ENCODE data around the gene KBTBD4. TPM values are rescaled to one million over a fixed set of nuclear protein-coding genes. Genes with fewer than 3 reads are reported as not detected.
A peak's percentile ranks its signal among the peaks of the same experiment; 100 is the strongest.

The KBTBD4 gene
- 41.6 TPM for polyA plus RNA-seq

DNA sequence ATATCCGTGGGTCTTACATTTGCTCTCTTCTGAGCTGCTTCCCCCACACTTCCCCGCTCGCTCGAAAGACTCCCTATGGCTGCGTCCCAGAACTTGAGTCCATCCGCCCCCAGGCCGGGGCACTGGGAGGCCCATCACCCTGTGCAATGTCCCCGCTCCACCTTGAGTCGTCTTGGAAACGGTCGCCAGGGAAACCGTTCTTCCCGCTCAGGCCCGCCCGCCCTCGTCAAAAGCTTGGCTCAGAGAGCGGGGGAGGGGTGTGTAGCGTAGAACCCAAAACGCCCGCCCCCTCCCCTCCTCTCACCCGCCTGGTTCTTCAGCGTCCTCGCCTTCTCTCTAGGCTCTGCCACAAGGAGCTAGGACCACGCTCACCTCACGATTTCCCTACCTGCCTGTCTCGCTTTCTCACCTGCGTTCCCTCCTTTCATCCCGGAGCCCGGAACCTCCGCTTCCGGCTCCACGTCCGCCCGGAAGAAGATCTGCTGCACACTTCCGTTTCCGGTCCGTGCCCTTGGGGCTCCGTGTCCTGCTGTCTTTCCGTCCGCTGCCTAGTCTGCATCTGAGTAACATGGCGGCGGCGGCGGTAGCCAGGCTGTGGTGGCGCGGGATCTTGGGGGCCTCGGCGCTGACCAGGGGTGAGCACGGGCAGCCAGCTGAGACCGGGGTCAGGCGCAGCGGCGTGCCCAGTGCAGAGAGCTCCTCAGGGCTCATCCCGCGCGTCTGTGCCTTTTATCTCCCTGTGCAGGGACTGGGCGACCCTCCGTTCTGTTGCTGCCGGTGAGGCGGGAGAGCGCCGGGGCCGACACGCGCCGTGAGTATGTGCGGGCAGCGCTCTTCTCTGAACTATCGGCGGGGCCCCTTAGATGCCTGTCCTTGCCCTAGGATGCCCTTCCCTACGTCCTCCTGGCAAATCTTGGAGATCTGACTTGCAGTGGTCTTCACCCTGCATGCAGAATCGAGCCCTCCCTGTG lies at the start of gene KBTBD4, which contains the start of gene NDUFS3:
Gene KBTBD4 (minus strand): TSS at position 447 of the 971 bp plus-strand sequence. CDS start 19 bp downstream, at position 428.
Gene NDUFS3 (plus strand): TSS at position 551 of the 971 bp plus-strand sequence. CDS start 18 bp downstream, at position 569.
- H3K36me3 Mint-ChIP-seq = peaks cover 8% of the 10 kb centered on the region
- no peaks in the 10 kb centered on the region for H3K9me3 Mint-ChIP-seq
- peaks cover 2% of the 10 kb centered on the region for H3K27me3 Mint-ChIP-seq
- H3K4me1 Mint-ChIP-seq = peaks cover 14 to 35% (median 20%) of the 10 kb centered on the region in 3 donors
- peak within 1 kb of the TSS; percentile 67 to 99 (median 99) for H3K27ac Mint-ChIP-seq
- peak within 1 kb of the TSS; percentile 91 to 100 (median 100) for H3K4me3 Mint-ChIP-seq

DNA sequence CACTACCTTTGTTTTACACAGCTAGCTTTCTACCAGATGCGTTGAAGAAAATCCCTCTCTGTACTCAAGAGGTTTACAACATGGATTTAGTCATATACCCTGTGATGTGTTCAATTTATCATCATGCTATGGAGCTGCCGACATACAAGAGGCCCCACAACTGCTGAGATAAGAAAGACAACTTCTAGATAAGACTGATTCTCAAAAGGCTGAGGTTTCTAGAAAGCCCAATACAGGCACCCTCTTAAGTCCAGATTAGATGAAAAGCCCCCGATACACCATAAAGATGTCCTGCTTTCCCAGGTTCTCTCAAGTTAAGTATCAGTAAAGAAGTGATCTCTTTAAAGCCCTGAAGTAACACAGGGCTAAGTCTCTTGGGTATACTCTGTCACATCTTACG lies 49.3 kb upstream of the KBTBD4 start:
- Mint-ChIP-seq H3K4me1 (no peaks in the 10 kb centered on the region), H3K27me3 (no peaks in the 10 kb centered on the region), H3K27ac (no peak overlapping the region), H3K4me3 (no peak overlapping the region), H3K9me3 (no peaks in the 10 kb centered on the region), H3K36me3 (peaks cover 12% of the 10 kb centered on the region)

DNA sequence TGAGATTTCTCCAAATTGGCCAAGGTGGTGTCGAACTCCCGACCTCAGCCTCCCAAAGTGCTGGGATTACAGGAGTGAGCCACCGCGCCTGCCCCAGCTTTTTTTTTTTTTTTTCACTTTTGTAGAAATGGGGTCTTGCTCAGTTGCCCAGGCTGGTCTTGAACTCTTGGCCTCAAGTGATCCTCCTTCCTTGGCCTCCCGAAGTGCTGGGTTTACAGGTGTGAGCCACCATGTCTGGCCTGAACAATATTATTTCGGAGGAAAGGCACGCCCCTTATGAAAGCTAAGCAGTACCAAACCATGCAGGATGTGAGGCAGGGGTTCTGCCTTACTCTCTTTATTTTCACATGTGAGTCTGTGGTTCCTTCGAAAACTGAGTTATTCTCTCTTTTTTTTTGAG lies 47.5 kb upstream of the KBTBD4 start:
- Mint-ChIP-seq H3K27me3 (no peaks in the 10 kb centered on the region), H3K27ac (no peak overlapping the region), H3K36me3 (peaks cover 6% of the 10 kb centered on the region), H3K9me3 (no peaks in the 10 kb centered on the region), H3K4me1 (no peaks in the 10 kb centered on the region), H3K4me3 (no peak overlapping the region)

GRCh38 chr11:47620836-47621378 lies 42.1 kb upstream of the KBTBD4 start:
- Mint-ChIP-seq H3K36me3 (no peaks in the 10 kb centered on the region), H3K27ac (no peak overlapping the region), H3K27me3 (no peaks in the 10 kb centered on the region), H3K4me1 (peaks cover 0 to 7% (median 0%) of the 10 kb centered on the region in 3 donors), H3K4me3 (no peak overlapping the region), H3K9me3 (no peaks in the 10 kb centered on the region)

GRCh38 chr11:47617417-47617809 lies 38.6 kb upstream of the KBTBD4 start:
- peaks cover 0 to 7% (median 0%) of the 10 kb centered on the region in 3 donors for H3K4me1 Mint-ChIP-seq
- H3K27ac Mint-ChIP-seq = no peak overlapping the region
- H3K36me3 Mint-ChIP-seq = peaks cover 2% of the 10 kb centered on the region
- no peaks in the 10 kb centered on the region for H3K27me3 Mint-ChIP-seq
- no peak overlapping the region for H3K4me3 Mint-ChIP-seq
- H3K9me3 Mint-ChIP-seq = no peaks in the 10 kb centered on the region

GRCh38 chr11:47616726-47617416 lies 38.1 kb upstream of the KBTBD4 start:
- Mint-ChIP-seq H3K27ac (peak overlapping the region in 1 of 3 donors; percentile 57), H3K4me1 (peaks cover 1 to 8% (median 2%) of the 10 kb centered on the region in 3 donors), H3K36me3 (peaks cover 2% of the 10 kb centered on the region), H3K9me3 (no peaks in the 10 kb centered on the region), H3K27me3 (no peaks in the 10 kb centered on the region), H3K4me3 (no peak overlapping the region)

DNA sequence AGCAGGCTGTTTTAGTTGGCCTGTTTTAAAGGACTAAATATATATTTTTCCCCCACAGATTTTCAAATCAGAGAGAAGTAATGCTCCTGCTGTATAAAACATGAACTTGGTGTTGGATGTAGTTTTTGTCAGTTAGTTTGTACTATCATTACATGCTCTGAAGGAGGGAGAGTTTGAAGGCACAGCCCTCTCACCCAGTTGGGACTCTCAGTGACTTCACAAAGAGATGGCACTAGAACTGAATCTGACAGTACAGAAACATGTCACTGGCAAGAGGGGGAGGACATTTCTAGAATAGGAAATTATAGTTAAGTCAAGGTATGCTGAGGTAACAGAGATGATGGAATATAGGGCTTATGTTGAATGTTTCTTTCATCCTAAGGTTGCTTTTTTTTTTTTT lies 36.5 kb upstream of the KBTBD4 start:
- Mint-ChIP-seq H3K36me3 (peaks cover 2% of the 10 kb centered on the region), H3K9me3 (no peaks in the 10 kb centered on the region), H3K4me3 (no peak overlapping the region), H3K27me3 (no peaks in the 10 kb centered on the region), H3K27ac (no peak overlapping the region), H3K4me1 (peaks cover 8 to 21% (median 9%) of the 10 kb centered on the region in 3 donors)

GRCh38 chr11:47611348-47611794 lies 32.6 kb upstream of the KBTBD4 start:
- Mint-ChIP-seq H3K4me1 (peaks cover 8 to 14% (median 9%) of the 10 kb centered on the region in 3 donors), H3K4me3 (peak overlapping the region in 2 of 4 donors; percentile 85 to 89), H3K27ac (peak overlapping the region in 2 of 3 donors; percentile 8 to 22), H3K27me3 (no peaks in the 10 kb centered on the region), H3K36me3 (peaks cover 7% of the 10 kb centered on the region), H3K9me3 (no peaks in the 10 kb centered on the region)

GRCh38 chr11:47609675-47610074 lies 30.9 kb upstream of the KBTBD4 start:
- H3K27ac Mint-ChIP-seq = no peak overlapping the region
- no peak overlapping the region for H3K4me3 Mint-ChIP-seq
- peaks cover 12% of the 10 kb centered on the region for H3K36me3 Mint-ChIP-seq
- no peaks in the 10 kb centered on the region for H3K27me3 Mint-ChIP-seq
- peaks cover 8 to 14% (median 9%) of the 10 kb centered on the region in 3 donors for H3K4me1 Mint-ChIP-seq
- H3K9me3 Mint-ChIP-seq = no peaks in the 10 kb centered on the region

DNA sequence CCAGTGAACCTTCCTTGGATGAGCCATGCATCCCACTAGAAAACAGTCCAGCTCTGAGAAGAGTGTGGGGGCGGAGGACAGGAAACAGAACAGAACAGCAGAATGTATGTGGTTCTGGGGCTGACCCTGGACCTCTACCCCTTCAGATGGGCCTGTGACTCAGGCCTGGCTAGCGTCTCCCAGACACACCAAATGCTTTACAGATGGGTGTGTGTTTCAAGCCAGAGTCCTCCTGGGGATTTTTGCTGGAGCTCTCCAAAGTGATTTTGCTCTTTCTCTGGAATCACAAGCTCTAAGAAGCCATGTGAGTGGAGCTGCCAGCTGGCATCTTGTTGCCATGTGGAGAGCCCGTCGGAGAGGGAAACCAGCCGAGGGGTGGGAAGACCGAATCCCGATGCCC lies 28.6 kb upstream of the KBTBD4 start:
- Mint-ChIP-seq H3K27me3 (no peaks in the 10 kb centered on the region), H3K4me3 (no peak overlapping the region), H3K4me1 (peaks cover 8 to 14% (median 9%) of the 10 kb centered on the region in 3 donors), H3K36me3 (peaks cover 11% of the 10 kb centered on the region), H3K9me3 (no peaks in the 10 kb centered on the region), H3K27ac (no peak overlapping the region)

DNA sequence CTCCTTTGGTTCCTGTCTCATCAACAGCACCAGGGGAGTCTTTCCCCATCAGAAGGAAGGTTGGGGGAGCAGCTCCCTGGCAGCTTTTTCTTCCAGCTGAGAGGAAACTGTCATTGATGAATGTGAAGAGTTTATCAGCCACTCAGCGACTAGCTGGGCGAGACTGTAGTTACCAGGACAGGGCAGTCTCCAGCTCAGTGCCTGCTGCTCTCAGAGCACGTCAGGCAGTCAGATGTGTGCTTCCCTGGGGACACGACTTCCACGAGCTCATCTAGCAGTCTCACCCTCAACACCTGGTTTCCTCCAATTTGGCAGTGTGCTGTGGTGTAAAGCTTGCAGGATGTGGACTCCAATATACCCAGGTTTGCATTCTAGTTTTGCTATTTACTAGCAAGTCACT lies 28.0 kb upstream of the KBTBD4 start:
- peaks cover 6 to 11% (median 6%) of the 10 kb centered on the region in 3 donors for H3K4me1 Mint-ChIP-seq
- H3K36me3 Mint-ChIP-seq = peaks cover 11% of the 10 kb centered on the region
- H3K9me3 Mint-ChIP-seq = no peaks in the 10 kb centered on the region
- H3K27ac Mint-ChIP-seq = no peak overlapping the region
- H3K27me3 Mint-ChIP-seq = no peaks in the 10 kb centered on the region
- no peak overlapping the region for H3K4me3 Mint-ChIP-seq

- H3K27ac Mint-ChIP-seq = no peak overlapping the region
- H3K9me3 Mint-ChIP-seq = no peaks in the 10 kb centered on the region
- H3K4me3 Mint-ChIP-seq = no peak overlapping the region
- H3K4me1 Mint-ChIP-seq = peaks cover 0 to 3% (median 0%) of the 10 kb centered on the region in 3 donors
- H3K27me3 Mint-ChIP-seq = no peaks in the 10 kb centered on the region
- peaks cover 11% of the 10 kb centered on the region for H3K36me3 Mint-ChIP-seq
Observed at GRCh38 chr11:47605921-47606320, 27.2 kb upstream of the KBTBD4 start.

DNA sequence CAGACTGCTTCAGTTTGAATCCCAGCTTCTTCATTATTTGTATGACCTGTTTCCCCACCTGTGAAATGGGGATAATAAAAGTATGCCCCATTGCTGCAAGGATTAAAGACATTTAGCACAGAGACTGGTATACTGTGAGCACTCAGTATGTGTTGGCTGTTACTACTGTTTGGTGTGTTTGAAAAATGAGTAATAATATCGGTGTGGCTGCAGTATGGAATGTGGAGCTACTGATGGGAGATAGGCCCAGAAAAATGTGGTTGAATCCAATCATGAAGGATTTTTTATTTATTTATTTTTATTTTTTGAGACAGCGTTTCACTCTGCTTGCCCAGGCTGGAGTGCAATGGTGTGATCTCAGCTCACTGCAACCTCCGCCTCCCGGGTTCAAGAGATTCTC lies 24.5 kb upstream of the KBTBD4 start:
- no peaks in the 10 kb centered on the region for H3K27me3 Mint-ChIP-seq
- no peaks in the 10 kb centered on the region for H3K9me3 Mint-ChIP-seq
- no peak overlapping the region for H3K27ac Mint-ChIP-seq
- no peak overlapping the region for H3K4me3 Mint-ChIP-seq
- peaks cover 13% of the 10 kb centered on the region for H3K36me3 Mint-ChIP-seq
- H3K4me1 Mint-ChIP-seq = no peaks in the 10 kb centered on the region

DNA sequence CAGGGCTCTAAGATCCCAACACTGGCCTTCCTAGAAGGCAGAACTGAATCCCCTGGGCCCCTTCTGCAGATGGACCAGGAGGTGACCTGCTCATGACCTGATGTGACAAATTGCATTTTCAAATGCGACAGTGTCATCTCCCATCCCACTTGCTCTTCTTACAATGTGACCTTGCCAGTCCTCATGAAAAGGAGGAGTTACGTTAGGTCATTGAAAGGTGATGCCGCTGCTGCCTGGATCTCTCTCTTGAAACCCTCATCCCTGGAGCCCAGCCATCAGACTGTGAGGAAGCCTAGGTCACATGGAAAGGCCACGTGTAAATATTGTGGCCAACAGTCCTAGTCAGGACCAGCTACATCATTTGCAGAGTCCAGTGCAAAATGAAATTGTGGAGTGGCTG lies 21.1 kb upstream of the KBTBD4 start:
- H3K9me3 Mint-ChIP-seq = no peaks in the 10 kb centered on the region
- H3K4me1 Mint-ChIP-seq = no peaks in the 10 kb centered on the region
- no peak overlapping the region for H3K4me3 Mint-ChIP-seq
- H3K27ac Mint-ChIP-seq = no peak overlapping the region
- peaks cover 4% of the 10 kb centered on the region for H3K36me3 Mint-ChIP-seq
- H3K27me3 Mint-ChIP-seq = no peaks in the 10 kb centered on the region

GRCh38 chr11:47595967-47596366 lies 17.2 kb upstream of the KBTBD4 start:
- Mint-ChIP-seq H3K9me3 (peaks cover 0 to 1% (median 0%) of the 10 kb centered on the region in 3 donors), H3K4me3 (peak overlapping the region in 1 of 4 donors; percentile 17), H3K27me3 (peaks cover 22% of the 10 kb centered on the region), H3K36me3 (peaks cover 5% of the 10 kb centered on the region), H3K4me1 (no peaks in the 10 kb centered on the region), H3K27ac (peak overlapping the region in 1 of 3 donors; percentile 67)

All from IgD-negative memory B cell (primary cell).